ENCODE data around the gene FZD10.

Gene FZD10, protein sequence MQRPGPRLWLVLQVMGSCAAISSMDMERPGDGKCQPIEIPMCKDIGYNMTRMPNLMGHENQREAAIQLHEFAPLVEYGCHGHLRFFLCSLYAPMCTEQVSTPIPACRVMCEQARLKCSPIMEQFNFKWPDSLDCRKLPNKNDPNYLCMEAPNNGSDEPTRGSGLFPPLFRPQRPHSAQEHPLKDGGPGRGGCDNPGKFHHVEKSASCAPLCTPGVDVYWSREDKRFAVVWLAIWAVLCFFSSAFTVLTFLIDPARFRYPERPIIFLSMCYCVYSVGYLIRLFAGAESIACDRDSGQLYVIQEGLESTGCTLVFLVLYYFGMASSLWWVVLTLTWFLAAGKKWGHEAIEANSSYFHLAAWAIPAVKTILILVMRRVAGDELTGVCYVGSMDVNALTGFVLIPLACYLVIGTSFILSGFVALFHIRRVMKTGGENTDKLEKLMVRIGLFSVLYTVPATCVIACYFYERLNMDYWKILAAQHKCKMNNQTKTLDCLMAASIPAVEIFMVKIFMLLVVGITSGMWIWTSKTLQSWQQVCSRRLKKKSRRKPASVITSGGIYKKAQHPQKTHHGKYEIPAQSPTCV

GRCh38 chr12:130162267-130162666 lies at the start of gene FZD10:
TSS of gene FZD10 (plus strand) at chr12:130162464. CDS start at chr12:130162943, 479 bp downstream.
- peak within 1 kb of the TSS; percentile 21 for H3K4me3 ChIP-seq (ENCODE audit: low read length)
- DNase-seq (ENCODE audit: low read depth) = peak; percentile 35
- TF ChIP-seq, protein P1, sequence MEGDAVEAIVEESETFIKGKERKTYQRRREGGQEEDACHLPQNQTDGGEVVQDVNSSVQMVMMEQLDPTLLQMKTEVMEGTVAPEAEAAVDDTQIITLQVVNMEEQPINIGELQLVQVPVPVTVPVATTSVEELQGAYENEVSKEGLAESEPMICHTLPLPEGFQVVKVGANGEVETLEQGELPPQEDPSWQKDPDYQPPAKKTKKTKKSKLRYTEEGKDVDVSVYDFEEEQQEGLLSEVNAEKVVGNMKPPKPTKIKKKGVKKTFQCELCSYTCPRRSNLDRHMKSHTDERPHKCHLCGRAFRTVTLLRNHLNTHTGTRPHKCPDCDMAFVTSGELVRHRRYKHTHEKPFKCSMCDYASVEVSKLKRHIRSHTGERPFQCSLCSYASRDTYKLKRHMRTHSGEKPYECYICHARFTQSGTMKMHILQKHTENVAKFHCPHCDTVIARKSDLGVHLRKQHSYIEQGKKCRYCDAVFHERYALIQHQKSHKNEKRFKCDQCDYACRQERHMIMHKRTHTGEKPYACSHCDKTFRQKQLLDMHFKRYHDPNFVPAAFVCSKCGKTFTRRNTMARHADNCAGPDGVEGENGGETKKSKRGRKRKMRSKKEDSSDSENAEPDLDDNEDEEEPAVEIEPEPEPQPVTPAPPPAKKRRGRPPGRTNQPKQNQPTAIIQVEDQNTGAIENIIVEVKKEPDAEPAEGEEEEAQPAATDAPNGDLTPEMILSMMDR (IDR thresholded peaks at IDR 0.05; ENCODE audit: insufficient read depth, low read depth, low read length, missing control alignments) = no peak

GRCh38 chr12:130114952-130115351 lies 47.3 kb upstream of the FZD10 start:
- no peak overlapping the region for H3K4me3 ChIP-seq (ENCODE audit: low read length)
- no peak for DNase-seq (ENCODE audit: low read depth)
- TF ChIP-seq, protein P1 (IDR thresholded peaks at IDR 0.05; ENCODE audit: insufficient read depth, low read depth, low read length, missing control alignments) = no peak

DNA sequence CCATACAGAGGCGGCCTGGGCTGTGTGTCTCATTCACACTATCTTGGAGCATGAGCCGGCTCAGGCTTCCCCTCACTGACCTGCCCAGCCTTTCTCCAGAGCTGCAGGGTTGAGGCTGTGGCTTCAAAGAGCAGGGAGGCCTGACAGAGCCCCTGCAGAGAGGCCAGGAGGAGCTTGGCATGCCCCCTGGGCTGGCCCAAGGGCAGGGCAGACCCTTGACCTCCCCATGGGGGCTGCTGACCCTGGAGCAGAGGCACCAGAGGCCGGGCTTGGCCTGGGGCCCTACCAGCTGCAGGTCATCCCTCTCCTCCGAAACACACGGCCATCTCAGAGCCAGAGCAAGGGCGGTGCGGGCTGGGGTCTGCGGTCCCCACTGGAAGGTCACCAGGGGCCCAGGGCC lies 46.6 kb upstream of the FZD10 start:
- DNase-seq (ENCODE audit: low read depth) = no peak
- no peak overlapping the region for H3K4me3 ChIP-seq (ENCODE audit: low read length)
- TF ChIP-seq, protein P1 (IDR thresholded peaks at IDR 0.05; ENCODE audit: insufficient read depth, low read depth, low read length, missing control alignments) = no peak

DNA sequence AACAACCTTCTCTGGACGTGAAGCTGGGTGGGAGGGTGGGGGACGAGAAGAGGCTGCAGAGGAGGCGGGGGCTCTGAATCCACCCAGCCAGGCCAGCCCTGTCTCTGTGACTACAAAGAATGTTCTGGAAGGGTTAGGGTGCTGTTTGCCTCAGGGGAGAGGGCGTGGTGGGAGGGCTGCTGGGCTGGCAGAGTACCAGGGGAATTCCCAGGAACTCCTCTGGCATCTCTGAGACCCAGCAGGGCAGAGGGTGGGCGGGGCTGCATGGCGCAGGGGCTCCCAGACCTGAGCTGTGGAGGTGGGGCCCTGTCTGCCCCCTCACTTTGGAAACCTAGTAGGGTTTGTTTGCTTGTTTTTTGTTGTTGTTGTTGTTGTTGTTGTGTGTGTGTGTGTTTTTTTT lies 45.5 kb upstream of the FZD10 start:
- H3K4me3 ChIP-seq (ENCODE audit: low read length) = no peak overlapping the region
- peak; percentile 35 for DNase-seq (ENCODE audit: low read depth)
- TF ChIP-seq, protein P1 (IDR thresholded peaks at IDR 0.05; ENCODE audit: insufficient read depth, low read depth, low read length, missing control alignments) = no peak

GRCh38 chr12:130117233-130117632 lies 45.0 kb upstream of the FZD10 start:
- no peak for DNase-seq (ENCODE audit: low read depth)
- TF ChIP-seq, protein P1 (IDR thresholded peaks at IDR 0.05; ENCODE audit: insufficient read depth, low read depth, low read length, missing control alignments) = no peak
- no peak overlapping the region for H3K4me3 ChIP-seq (ENCODE audit: low read length)

DNA sequence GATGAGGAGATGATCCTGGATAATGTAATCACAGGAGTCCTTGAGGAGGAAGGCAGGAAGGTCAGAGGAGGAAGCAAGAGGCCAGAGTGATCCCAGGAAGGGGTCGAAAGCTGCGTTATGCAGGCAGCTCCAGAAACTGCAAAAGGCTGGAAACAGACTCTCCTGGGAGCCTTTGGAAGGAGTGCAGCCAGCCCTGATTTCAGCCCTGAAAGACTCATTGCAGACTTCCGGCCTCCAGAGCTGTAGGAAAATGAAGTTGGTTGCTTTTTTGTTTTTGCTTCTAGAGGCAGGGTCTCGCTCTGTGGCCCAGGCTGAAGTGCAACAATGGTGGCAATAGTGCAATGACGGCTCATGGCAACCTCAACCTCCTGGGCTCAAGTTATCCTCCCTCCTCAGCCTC lies 44.6 kb upstream of the FZD10 start:
- no peak for DNase-seq (ENCODE audit: low read depth)
- TF ChIP-seq, protein P1 (IDR thresholded peaks at IDR 0.05; ENCODE audit: insufficient read depth, low read depth, low read length, missing control alignments) = no peak
- H3K4me3 ChIP-seq (ENCODE audit: low read length) = no peak overlapping the region

Measured in epithelial cell of esophagus (primary cell).